ENCODE measurements around the gene GTF3C1.

- TF ChIP-seq POLR2AphosphoS5 (IDR thresholded peaks at IDR 0.05): no peak
- no peak for TF ChIP-seq POLR2A (IDR thresholded peaks at IDR 0.05)
- TF ChIP-seq CTCF (IDR thresholded peaks at IDR 0.05): no peak
Measured at GRCh38 chr16:27449434-27450195, 100.1 kb downstream of the GTF3C1 start.

Data from breast epithelium (tissue), 3 donors.